ENCODE results near the gene PPAN.

PPAN gene

GRCh38 chr19:10142701-10143375 lies 36.7 kb downstream of the PPAN start:
- peak; percentile 35 to 41 for DNase-seq

GRCh38 chr19:10143681-10144080 lies 37.5 kb downstream of the PPAN start:
- peak in 1 of 2 donors; percentile 16 for DNase-seq

- DNase-seq = no peak
Observed at GRCh38 chr19:10144361-10144760, 38.2 kb downstream of the PPAN start.

GRCh38 chr19:10145031-10145430 lies 38.9 kb downstream of the PPAN start:
- no peak for DNase-seq

- no peak for DNase-seq
Observed at GRCh38 chr19:10146142-10146541, 40.0 kb downstream of the PPAN start.

GRCh38 chr19:10149427-10149826 lies 43.3 kb downstream of the PPAN start:
- no peak for DNase-seq

GRCh38 chr19:10151521-10151920 lies 45.4 kb downstream of the PPAN start:
- no peak for DNase-seq

GRCh38 chr19:10152100-10152499 lies 45.9 kb downstream of the PPAN start:
- DNase-seq = no peak

- no peak for DNase-seq
Observed at GRCh38 chr19:10155839-10156238, 49.7 kb downstream of the PPAN start.

- no peak for DNase-seq
Observed at GRCh38 chr19:10158071-10158470, 51.9 kb downstream of the PPAN start.

- DNase-seq = no peak
Observed at GRCh38 chr19:10158485-10158884, 52.3 kb downstream of the PPAN start.

- DNase-seq = no peak
Observed at GRCh38 chr19:10159610-10160009, 53.4 kb downstream of the PPAN start.
